Measurements from ENCODE around the gene SRC. TPM values are rescaled to one million over a fixed set of nuclear protein-coding genes. Genes with fewer than 3 reads are reported as not detected.

The SRC gene
- total RNA-seq, 1 donor from 2014 or later, result 15.4 TPM

DNA sequence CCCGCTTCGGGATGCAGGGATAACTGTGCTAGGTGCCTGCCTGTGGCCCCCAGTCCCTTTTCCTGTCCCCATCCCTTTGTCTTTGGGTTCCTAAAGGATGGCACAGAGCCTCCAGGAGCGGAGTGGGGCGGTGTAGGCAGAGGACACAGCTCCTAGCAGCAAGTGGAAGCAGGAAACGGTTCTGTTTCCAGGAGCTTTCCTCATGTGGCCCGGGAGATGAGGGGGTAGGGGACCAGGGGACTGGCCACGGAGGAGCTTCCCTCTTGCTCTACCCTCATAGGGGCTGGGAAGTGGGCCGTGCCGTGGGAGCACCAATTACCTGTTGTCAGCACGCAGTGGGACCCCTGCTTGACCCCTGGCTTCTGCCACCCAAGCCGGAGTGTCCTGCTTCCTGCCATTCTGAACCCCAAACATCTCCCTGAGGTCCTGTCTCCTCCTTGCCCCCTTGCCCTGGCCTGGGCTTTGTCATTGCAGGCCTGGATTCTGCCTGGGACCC is 76.9 kb downstream of the SRC start:
- H3K4me1 Mint-ChIP-seq, result peaks cover 33% of the 10 kb centered on the region
- Histone ChIP-seq H3K4me3 (no peak overlapping the region), H3K9ac (no peak overlapping the region), H4K20me1 (ENCODE audit: low read depth) (no peaks in the 10 kb centered on the region), H3K9me3 (ENCODE audit: low read depth) (no peaks in the 10 kb centered on the region), H3K36me3 (no peaks in the 10 kb centered on the region), H3K79me2 (ENCODE audit: low read depth) (no peaks in the 10 kb centered on the region), H3K4me2 (peak overlapping the region; percentile 42), H3K27ac (no peak overlapping the region), H3F3A (ENCODE audit: low read depth) (peaks cover 16% of the 10 kb centered on the region), H2AFZ (replicated peaks) (peak overlapping the region; percentile 77), H3K27me3 (no peaks in the 10 kb centered on the region), H3K4me1 (peaks cover 40% of the 10 kb centered on the region)
- H3K4me3 Mint-ChIP-seq, result no peak overlapping the region
- peaks cover 2% of the 10 kb centered on the region for H3K9me3 Mint-ChIP-seq
- H3K36me3 Mint-ChIP-seq, result no peaks in the 10 kb centered on the region
- no peak overlapping the region for H3K27ac Mint-ChIP-seq
- no peak for DNase-seq (ENCODE audit: low spot score)
- peaks cover 8% of the 10 kb centered on the region for H3K27me3 Mint-ChIP-seq (ENCODE audit: insufficient read depth, low read depth)
- TF ChIP-seq EZH2phosphoT487 (IDR thresholded peaks at IDR 0.05) (no peak), EZH2 (IDR thresholded peaks at IDR 0.05) (no peak)
- TF ChIP-seq, protein P1, sequence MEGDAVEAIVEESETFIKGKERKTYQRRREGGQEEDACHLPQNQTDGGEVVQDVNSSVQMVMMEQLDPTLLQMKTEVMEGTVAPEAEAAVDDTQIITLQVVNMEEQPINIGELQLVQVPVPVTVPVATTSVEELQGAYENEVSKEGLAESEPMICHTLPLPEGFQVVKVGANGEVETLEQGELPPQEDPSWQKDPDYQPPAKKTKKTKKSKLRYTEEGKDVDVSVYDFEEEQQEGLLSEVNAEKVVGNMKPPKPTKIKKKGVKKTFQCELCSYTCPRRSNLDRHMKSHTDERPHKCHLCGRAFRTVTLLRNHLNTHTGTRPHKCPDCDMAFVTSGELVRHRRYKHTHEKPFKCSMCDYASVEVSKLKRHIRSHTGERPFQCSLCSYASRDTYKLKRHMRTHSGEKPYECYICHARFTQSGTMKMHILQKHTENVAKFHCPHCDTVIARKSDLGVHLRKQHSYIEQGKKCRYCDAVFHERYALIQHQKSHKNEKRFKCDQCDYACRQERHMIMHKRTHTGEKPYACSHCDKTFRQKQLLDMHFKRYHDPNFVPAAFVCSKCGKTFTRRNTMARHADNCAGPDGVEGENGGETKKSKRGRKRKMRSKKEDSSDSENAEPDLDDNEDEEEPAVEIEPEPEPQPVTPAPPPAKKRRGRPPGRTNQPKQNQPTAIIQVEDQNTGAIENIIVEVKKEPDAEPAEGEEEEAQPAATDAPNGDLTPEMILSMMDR (IDR thresholded peaks at IDR 0.05), result no peak

DNA sequence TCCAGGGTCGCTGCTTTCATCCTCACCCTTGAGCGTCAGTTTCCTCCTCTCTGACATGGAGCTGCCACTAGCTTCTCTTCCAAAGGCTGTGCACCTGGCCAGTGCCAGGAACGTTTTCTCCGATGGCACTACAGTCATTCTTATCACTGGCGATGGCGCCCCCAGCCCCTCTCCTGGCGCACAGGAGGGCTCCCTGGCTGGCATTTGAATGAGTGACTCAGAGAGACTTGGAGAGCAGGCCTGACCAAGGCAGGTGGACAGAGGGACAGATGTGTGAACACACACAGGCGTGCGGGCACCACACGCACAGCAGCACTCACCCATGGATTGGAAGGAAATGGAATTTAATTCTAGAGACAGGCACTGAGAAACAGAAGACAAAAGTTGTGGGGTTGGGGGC is 77.6 kb downstream of the SRC start:
- Histone ChIP-seq H3K4me1 (peaks cover 33% of the 10 kb centered on the region), H3K9me3 (ENCODE audit: low read depth) (no peaks in the 10 kb centered on the region), H3K36me3 (no peaks in the 10 kb centered on the region), H3K79me2 (ENCODE audit: low read depth) (no peaks in the 10 kb centered on the region), H4K20me1 (ENCODE audit: low read depth) (no peaks in the 10 kb centered on the region), H3K27me3 (no peaks in the 10 kb centered on the region), H3K27ac (no peak overlapping the region), H2AFZ (replicated peaks) (no peak overlapping the region), H3K9ac (no peak overlapping the region), H3K4me2 (no peak overlapping the region), H3F3A (ENCODE audit: low read depth) (peaks cover 16% of the 10 kb centered on the region), H3K4me3 (no peak overlapping the region)
- peaks cover 8% of the 10 kb centered on the region for H3K27me3 Mint-ChIP-seq (ENCODE audit: insufficient read depth, low read depth)
- H3K9me3 Mint-ChIP-seq, result peaks cover 2% of the 10 kb centered on the region
- H3K4me1 Mint-ChIP-seq, result peaks cover 33% of the 10 kb centered on the region
- H3K36me3 Mint-ChIP-seq, result no peaks in the 10 kb centered on the region
- no peak for DNase-seq (ENCODE audit: low spot score)
- TF ChIP-seq EZH2 (IDR thresholded peaks at IDR 0.05) (no peak), EZH2phosphoT487 (IDR thresholded peaks at IDR 0.05) (no peak)
- TF ChIP-seq, protein P1 (IDR thresholded peaks at IDR 0.05), result no peak
- no peak overlapping the region for H3K27ac Mint-ChIP-seq
- no peak overlapping the region for H3K4me3 Mint-ChIP-seq

DNA sequence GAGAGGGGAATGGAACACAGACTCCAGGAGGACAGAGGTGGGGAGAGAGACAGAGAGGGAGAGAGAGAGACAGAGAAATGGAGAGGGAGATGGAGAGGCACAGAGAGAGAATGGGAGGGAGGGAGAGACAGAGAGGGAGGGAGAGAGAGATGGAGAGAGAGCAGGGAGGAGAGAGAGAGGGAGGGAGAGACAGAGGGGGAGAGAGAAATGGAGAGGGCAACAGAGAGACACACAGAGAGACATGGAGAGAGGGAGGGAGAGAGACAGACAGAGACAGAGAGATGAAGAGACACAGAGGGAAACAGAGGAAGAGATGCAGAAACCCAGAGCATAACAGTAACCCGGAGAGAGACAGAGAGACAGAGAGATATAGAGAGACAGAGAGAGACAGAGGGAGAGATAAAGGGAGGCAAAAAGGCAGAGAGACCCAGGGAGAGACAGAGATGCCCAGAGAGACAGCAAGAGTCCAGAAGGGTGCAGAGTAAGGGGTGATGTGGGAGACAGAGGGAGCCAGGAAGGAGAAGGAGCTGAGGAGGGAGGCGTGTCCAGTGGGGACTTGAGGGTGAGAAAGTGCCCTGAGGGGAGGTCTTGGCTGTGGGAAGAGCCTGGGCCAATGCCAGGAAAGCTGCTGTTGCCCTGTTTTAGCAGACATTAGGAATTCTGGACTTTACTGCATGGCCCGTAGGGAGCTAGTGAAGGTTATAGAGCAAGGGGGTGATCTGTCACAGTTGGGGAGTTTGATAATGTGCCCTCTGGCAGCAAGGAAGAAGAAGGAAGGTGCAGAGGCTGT is 78.3 kb downstream of the SRC start:
- Mint-ChIP-seq H3K27me3 (ENCODE audit: insufficient read depth, low read depth) (peaks cover 8% of the 10 kb centered on the region), H3K4me3 (no peak overlapping the region)
- H3K27me3 ChIP-seq, result no peaks in the 10 kb centered on the region

More for the DNA sequence above, 78.3 kb downstream of the SRC start:
- Mint-ChIP-seq H3K9me3 (peaks cover 2% of the 10 kb centered on the region), H3K36me3 (no peaks in the 10 kb centered on the region), H3K27ac (no peak overlapping the region), H3K4me1 (peaks cover 33% of the 10 kb centered on the region)
- H3K9me3 ChIP-seq (ENCODE audit: low read depth), result no peaks in the 10 kb centered on the region
- TF ChIP-seq, protein P1 (IDR thresholded peaks at IDR 0.05), result no peak
- TF ChIP-seq EZH2 (IDR thresholded peaks at IDR 0.05), result no peak
- no peak for TF ChIP-seq EZH2phosphoT487 (IDR thresholded peaks at IDR 0.05)
- no peaks in the 10 kb centered on the region for H3K79me2 ChIP-seq (ENCODE audit: low read depth)
- H3K4me3 ChIP-seq, result no peak overlapping the region
- no peak overlapping the region for H3K9ac ChIP-seq
- H3K4me2 ChIP-seq, result no peak overlapping the region
- H4K20me1 ChIP-seq (ENCODE audit: low read depth), result no peaks in the 10 kb centered on the region
- H3F3A ChIP-seq (ENCODE audit: low read depth), result peaks cover 16% of the 10 kb centered on the region
- DNase-seq (ENCODE audit: low spot score), result no peak
- peaks cover 32% of the 10 kb centered on the region for H3K4me1 ChIP-seq
- H2AFZ ChIP-seq (replicated peaks), result no peak overlapping the region
- H3K36me3 ChIP-seq, result no peaks in the 10 kb centered on the region
- H3K27ac ChIP-seq, result no peak overlapping the region
